ENCODE data around the gene HELZ2. TPM values are rescaled to one million over a fixed set of nuclear protein-coding genes. Genes with fewer than 3 reads are reported as not detected.
A peak's percentile ranks its signal among the peaks of the same experiment; 100 is the strongest.

The HELZ2 gene
- total RNA-seq, 1 experiment from 2014 or later: 27.9 TPM

DNA sequence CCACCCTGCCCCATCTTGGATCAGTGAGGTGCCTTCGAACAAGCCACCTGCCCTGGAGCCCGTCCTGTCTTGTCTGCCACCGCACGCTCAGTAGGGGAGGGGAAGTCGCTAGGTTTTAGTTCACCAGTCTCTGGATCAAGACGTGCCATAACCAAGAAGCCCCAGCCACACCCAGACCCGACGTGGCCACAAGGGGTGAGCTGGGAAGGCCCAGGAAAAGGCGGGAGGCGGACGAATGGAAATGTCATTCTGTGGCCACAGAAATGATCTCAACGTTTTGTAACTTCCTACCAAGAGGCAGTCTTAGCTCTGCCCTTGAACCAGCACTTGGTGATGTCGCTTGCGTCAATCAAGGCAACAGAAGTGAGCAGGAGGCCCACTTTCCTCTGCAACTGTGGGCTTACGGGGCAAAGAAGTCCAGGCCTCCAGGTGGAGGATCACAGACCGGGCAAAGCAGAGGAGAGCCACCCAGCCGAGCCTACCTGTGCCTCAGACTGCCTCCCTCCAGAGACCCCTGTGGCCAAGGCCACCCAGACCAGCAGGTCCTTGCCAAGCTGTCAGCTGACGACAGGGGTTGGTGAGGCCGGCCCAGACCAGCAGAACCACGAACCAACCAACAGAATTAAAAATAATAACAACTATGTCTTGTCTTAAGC lies 38.4 kb upstream of the HELZ2 start:
- Mint-ChIP-seq H3K36me3 (ENCODE audit: insufficient read depth in 1 of 3, low read depth in 3 of 3) (peaks cover 36 to 42% (median 39%) of the 10 kb centered on the region in 3 experiments), H3K4me3 (no peak overlapping the region), H3K27ac (peak overlapping the region in 1 of 3 experiments; percentile 73; a peak in 1 of 7 replicates), H3K9me3 (peaks cover 17 to 19% of the 10 kb centered on the region in 2 experiments), H3K27me3 (ENCODE audit: low read depth) (no peaks in the 10 kb centered on the region), H3K4me1 (no peaks in the 10 kb centered on the region)
- no peaks in the 10 kb centered on the region for H3K23me2 ChIP-seq (ENCODE audit: insufficient read length, low read depth, low read length, poor library complexity, severe bottlenecking)
- H3T11ph ChIP-seq (ENCODE audit: low read length): no peak overlapping the region
- H3K4me2 ChIP-seq (ENCODE audit: insufficient read depth, insufficient read length, low read length): no peak overlapping the region
- no peak overlapping the region for H2BK20ac ChIP-seq (ENCODE audit: low read depth, low read length, poor library complexity, severe bottlenecking)
- H2BK5ac ChIP-seq (ENCODE audit: insufficient read length, low read length): no peak overlapping the region
- H3K18ac ChIP-seq (ENCODE audit: insufficient read length, low read depth, low read length): no peak overlapping the region
- no peaks in the 10 kb centered on the region for H3K79me2 ChIP-seq (ENCODE audit: insufficient read depth, low read length)
- no peak overlapping the region for H4K5ac ChIP-seq (ENCODE audit: insufficient read length, low read depth, low read length)
- no peak overlapping the region for H3K14ac ChIP-seq (ENCODE audit: insufficient read depth, low read length)
- no peaks in the 10 kb centered on the region for H3K27me3 ChIP-seq (ENCODE audit: insufficient read depth, low read length)
- no peak overlapping the region for H3K56ac ChIP-seq (ENCODE audit: insufficient read length, low read depth, low read length)
- WGBS (ENCODE audit: extremely low coverage, insufficient read length, low lambda C conversion rate): no CpG with 5 or more reads among the region's 20 CpGs
- H2AK5ac ChIP-seq (ENCODE audit: insufficient read length, low read length): no peak overlapping the region
- no peak overlapping the region for H3K4ac ChIP-seq (ENCODE audit: low read depth, low read length)
- no peak overlapping the region for H4K8ac ChIP-seq (replicated peaks; ENCODE audit: insufficient read length, low read depth, low read length)
- no peak overlapping the region for H2BK15ac ChIP-seq (ENCODE audit: low read depth, low read length)
- no peak for DNase-seq
- no peaks in the 10 kb centered on the region for H3K4me1 ChIP-seq (ENCODE audit: insufficient read depth, low read length)
- peaks cover 13% of the 10 kb centered on the region for H3K9me3 ChIP-seq (ENCODE audit: control insufficient read depth, low read depth, low read length)
- H3K23ac ChIP-seq (ENCODE audit: insufficient read length, low read depth, low read length): no peak overlapping the region
- no peak overlapping the region for H2BK120ac ChIP-seq (ENCODE audit: low read depth, low read length, poor library complexity, severe bottlenecking)
- no peak overlapping the region for H2AFZ ChIP-seq (ENCODE audit: low read length)
- TF ChIP-seq, protein P1, sequence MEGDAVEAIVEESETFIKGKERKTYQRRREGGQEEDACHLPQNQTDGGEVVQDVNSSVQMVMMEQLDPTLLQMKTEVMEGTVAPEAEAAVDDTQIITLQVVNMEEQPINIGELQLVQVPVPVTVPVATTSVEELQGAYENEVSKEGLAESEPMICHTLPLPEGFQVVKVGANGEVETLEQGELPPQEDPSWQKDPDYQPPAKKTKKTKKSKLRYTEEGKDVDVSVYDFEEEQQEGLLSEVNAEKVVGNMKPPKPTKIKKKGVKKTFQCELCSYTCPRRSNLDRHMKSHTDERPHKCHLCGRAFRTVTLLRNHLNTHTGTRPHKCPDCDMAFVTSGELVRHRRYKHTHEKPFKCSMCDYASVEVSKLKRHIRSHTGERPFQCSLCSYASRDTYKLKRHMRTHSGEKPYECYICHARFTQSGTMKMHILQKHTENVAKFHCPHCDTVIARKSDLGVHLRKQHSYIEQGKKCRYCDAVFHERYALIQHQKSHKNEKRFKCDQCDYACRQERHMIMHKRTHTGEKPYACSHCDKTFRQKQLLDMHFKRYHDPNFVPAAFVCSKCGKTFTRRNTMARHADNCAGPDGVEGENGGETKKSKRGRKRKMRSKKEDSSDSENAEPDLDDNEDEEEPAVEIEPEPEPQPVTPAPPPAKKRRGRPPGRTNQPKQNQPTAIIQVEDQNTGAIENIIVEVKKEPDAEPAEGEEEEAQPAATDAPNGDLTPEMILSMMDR (conservative IDR thresholded peaks at IDR 0.05): no peak
- no peak overlapping the region for H2BK12ac ChIP-seq (ENCODE audit: insufficient read length, low read depth, low read length)
- H3K27ac ChIP-seq (ENCODE audit: insufficient read length, low read depth, low read length): no peak overlapping the region
- no peaks in the 10 kb centered on the region for H4K20me1 ChIP-seq (ENCODE audit: control insufficient read depth, insufficient read depth, insufficient read length)
- no peak overlapping the region for H4K91ac ChIP-seq (ENCODE audit: insufficient read length, low read depth, low read length)
- no peak overlapping the region for H3K9ac ChIP-seq (ENCODE audit: extremely low read depth, insufficient read length, low read length)
- H3K79me1 ChIP-seq (ENCODE audit: insufficient read depth, low read depth, low read length, poor library complexity, severe bottlenecking): no peaks in the 10 kb centered on the region
